ENCODE results near the gene MBD1. TPM values are rescaled to one million over a fixed set of nuclear protein-coding genes. Genes with fewer than 3 reads are reported as not detected.

Gene MBD1
- total RNA-seq, 2 experiments from 2014 or later, result 65.6 to 69.9 TPM

DNA sequence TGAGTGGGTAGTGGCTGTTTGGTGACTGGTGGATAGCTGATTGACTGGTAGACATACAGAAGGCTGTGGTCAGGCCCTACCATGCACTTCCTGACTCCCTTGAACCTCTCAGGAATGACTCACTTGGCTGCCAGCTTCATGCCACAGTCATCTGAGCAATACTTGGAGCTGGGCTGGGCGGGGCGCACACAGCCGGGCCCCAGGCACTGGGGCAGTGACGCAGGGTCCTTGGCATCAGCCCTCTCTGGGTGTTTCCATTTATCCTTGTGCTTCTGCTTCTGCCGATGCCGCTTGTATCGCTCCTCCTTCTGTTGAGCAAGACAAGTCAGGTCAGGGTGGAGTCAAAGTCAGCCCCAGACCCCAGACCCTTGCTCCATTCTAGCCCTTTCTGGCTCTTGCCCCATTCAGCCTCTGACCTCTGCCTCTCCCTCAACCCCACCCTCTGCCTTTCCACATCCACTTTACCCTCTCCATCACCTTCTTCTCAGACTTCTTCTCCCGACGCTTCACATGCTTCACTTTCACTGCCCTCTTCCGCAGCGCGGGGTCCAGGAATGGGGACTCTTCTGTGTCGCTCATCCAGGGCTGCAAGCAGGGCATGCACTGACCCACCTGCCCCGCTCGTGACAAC lies 3.0 kb upstream of the MBD1 start:
- Mint-ChIP-seq H3K4me3 (no peak overlapping the region), H3K27me3 (no peaks in the 10 kb centered on the region), H3K4me1 (peaks cover 31% of the 10 kb centered on the region), H3K36me3 (peaks cover 56% of the 10 kb centered on the region), H3K27ac (peak overlapping the region; percentile 23), H3K9me3 (no peaks in the 10 kb centered on the region)
- no peak for DNase-seq

DNA sequence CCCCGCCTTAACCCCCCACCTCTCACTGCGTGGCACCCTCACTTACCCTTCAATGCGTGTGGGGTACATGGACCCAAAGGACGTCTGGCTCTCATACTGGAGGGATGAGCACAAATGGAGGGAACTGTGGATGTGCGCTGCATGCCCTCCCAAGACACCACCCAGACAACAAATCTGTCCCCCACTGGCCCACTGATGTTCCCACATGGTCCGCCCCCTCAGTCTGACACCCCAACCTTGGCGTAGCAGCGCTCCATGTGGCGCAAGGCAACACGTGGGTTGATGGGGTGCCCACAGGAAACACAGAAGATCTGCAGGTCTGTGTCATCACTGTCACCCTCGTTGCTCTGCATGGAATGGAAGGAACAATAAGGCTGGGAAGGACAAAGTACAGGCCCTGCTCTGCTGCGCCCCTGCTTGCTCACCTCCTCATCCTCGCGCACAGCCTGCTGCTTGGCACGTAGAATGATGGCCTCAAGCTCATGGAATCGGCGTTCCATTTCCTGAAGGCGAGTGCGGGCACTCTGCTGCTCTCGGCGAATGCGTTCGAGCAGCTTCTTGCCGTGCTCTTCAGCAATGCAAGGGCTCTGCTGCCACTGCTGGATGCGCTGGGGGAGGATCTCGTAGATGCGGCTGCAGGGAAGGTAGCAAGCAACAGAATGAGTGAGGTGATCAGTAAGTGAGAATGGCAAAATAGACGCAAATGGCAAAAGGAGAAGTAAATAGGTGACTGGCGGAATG lies 2.3 kb upstream of the MBD1 start:
- peaks cover 35% of the 10 kb centered on the region for H3K4me1 Mint-ChIP-seq
- peaks cover 60% of the 10 kb centered on the region for H3K36me3 Mint-ChIP-seq
- H3K4me3 Mint-ChIP-seq, result peak overlapping the region; percentile 9
- peak overlapping the region; percentile 23 for H3K27ac Mint-ChIP-seq
- H3K27me3 Mint-ChIP-seq, result no peaks in the 10 kb centered on the region
- no peak for DNase-seq
- no peaks in the 10 kb centered on the region for H3K9me3 Mint-ChIP-seq

DNA sequence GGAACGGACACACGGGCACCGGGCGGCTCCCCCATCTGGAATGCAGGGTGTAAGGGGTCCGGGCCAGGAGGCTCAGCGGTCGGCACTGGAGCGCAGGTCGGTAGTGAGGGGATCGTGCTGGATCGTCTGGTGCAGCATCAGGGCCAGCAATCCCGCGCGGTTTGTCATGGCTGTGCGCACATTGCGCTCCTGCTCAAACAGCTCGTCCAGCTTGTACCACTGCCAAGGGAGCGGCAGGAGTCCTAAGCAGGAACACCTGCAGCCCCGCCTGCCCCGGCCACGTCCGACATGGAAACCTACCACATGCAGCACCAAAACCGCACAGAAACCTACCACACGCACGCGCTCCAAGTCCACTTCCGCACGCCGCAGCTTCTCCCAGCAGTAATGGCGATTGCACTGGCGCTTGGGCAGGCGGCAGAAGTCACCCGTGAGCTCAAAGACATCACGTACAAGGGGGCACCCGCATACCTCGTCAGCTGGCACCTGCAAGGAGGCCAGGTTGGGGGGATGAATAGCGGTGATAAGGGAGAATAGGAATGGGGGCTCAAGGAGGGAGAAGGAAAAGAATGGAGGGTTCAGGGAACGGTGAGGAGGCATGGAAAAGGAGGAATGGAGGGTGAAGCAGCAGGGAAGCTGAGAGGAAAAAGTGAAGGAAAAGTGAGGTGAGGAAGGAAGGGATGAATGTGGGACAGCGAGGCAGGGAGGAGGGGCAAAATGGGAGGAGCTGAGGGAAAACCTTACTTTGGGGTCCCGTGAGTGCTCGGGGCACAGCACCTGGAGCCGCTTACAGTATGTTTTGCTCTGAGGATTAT lies 1.4 kb upstream of the MBD1 start:
- H3K27ac Mint-ChIP-seq, result peak overlapping the region; percentile 20
- peak overlapping the region; percentile 36 for H3K4me3 Mint-ChIP-seq
- peaks cover 36% of the 10 kb centered on the region for H3K4me1 Mint-ChIP-seq
- no peaks in the 10 kb centered on the region for H3K9me3 Mint-ChIP-seq
- H3K27me3 Mint-ChIP-seq, result no peaks in the 10 kb centered on the region
- no peak for DNase-seq
- H3K36me3 Mint-ChIP-seq, result peaks cover 60% of the 10 kb centered on the region

- no peak for DNase-seq
- H3K4me3 Mint-ChIP-seq, result peak overlapping the region; percentile 90
- H3K4me1 Mint-ChIP-seq, result peaks cover 36% of the 10 kb centered on the region
- H3K27ac Mint-ChIP-seq, result peak overlapping the region; percentile 97
- no peaks in the 10 kb centered on the region for H3K27me3 Mint-ChIP-seq
- H3K36me3 Mint-ChIP-seq, result peaks cover 56% of the 10 kb centered on the region
- H3K9me3 Mint-ChIP-seq, result no peaks in the 10 kb centered on the region
Measured at GRCh38 chr18:50281972-50282520, 723 bp upstream of the MBD1 start.

GRCh38 chr18:50280707-50281294 lies 522 bp downstream of the MBD1 start:
- peaks cover 52% of the 10 kb centered on the region for H3K36me3 Mint-ChIP-seq
- peaks cover 26% of the 10 kb centered on the region for H3K4me1 Mint-ChIP-seq
- H3K9me3 Mint-ChIP-seq, result no peaks in the 10 kb centered on the region
- DNase-seq, result no peak
- no peaks in the 10 kb centered on the region for H3K27me3 Mint-ChIP-seq
- peak overlapping the region; percentile 97 for H3K27ac Mint-ChIP-seq
- peak overlapping the region; percentile 90 for H3K4me3 Mint-ChIP-seq

DNA sequence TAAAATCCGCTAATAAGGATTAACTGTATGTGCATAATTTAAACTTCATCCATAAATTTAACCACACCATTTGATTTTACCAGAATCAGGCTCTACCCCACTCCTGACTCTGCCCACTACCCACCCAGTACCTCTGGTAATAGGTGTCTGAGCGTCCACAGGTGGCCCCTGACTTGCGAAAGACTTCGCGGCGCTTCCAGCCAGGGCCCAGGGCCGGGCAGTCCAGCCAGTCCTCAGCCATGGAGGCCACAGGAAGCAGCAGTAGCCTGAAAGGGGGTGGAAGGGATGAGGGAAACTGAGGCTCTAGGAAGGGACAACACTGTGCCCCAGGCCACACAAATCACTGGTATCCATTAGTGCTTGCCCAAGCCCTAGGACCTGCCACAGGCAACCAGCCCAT lies 1.6 kb downstream of the MBD1 start:
- Mint-ChIP-seq H3K36me3 (peaks cover 54% of the 10 kb centered on the region), H3K9me3 (no peaks in the 10 kb centered on the region), H3K27ac (no peak overlapping the region), H3K27me3 (no peaks in the 10 kb centered on the region), H3K4me1 (peaks cover 23% of the 10 kb centered on the region), H3K4me3 (peak overlapping the region; percentile 90)
- DNase-seq, result no peak

DNA sequence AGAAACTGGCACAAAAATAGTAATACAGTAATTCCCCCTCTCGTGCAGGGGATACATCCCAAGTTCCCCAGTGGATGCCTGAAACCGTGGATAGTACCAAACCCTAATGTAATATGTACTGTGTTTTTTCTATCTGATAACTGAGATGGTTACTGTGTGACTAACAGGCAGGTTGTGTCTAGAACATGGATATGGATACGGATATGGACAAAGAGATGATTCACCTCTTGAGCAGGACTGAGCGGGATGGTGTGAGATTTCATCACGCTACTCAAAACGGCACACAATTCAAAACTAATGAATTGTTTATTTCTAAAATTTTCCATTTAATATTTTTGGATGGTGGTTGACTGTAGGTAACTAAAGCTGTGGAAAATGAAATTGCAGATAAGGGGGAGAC lies 3.4 kb downstream of the MBD1 start:
- Mint-ChIP-seq H3K4me3 (no peak overlapping the region), H3K4me1 (peaks cover 18% of the 10 kb centered on the region), H3K27me3 (no peaks in the 10 kb centered on the region), H3K27ac (no peak overlapping the region), H3K9me3 (no peaks in the 10 kb centered on the region), H3K36me3 (peaks cover 52% of the 10 kb centered on the region)
- DNase-seq, result no peak

DNA sequence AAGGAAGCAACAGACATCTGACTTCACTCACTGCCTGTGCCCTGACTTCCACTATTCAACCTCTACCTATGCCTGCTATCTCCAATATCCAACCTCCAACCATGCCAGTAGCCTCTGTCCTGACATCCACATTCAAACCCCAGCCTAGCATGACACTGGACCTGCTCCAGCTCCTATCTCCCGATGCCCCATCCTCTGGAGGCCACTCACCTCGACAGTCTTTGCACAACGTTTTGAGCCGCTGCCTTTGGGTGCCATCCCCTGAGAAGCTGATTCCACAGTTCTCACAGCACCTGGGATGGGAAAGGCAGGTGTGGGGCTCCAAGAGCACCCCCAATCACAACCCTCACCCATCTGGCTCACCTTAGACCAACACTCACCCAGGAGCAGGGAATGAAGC lies 4.9 kb downstream of the MBD1 start:
- no peak for DNase-seq
- no peak overlapping the region for H3K4me3 Mint-ChIP-seq
- peaks cover 18% of the 10 kb centered on the region for H3K4me1 Mint-ChIP-seq
- no peak overlapping the region for H3K27ac Mint-ChIP-seq
- H3K9me3 Mint-ChIP-seq, result no peaks in the 10 kb centered on the region
- peaks cover 48% of the 10 kb centered on the region for H3K36me3 Mint-ChIP-seq
- no peaks in the 10 kb centered on the region for H3K27me3 Mint-ChIP-seq

DNA sequence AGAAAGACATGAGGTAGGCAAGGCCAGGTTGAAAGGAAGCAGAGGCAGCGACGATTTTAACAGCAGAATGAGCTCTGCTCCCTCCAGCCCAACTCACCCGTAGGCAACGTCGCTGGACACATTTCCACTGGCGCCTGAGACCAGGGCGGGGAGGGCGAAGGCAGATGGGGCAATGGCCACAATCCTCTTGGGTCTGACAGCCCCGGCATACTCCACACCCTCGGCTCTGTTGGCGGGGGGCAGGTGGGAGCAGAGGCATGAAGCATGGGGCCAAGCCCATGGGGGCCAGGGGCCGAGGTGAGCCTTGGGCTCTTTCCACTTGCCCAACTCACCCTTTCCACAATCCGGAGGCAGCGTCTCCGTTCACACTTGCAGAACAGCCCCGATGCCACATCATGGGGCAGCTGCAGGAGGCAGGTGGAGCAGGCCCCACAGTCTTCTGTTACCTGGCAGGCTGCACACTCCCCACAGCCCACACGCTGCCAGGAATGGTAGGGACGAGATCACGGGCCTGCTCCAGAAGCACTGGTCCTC lies 5.8 kb downstream of the MBD1 start:
- H3K4me1 Mint-ChIP-seq, result peaks cover 18% of the 10 kb centered on the region
- no peak overlapping the region for H3K4me3 Mint-ChIP-seq
- DNase-seq, result no peak
- H3K36me3 Mint-ChIP-seq, result peaks cover 42% of the 10 kb centered on the region
- no peaks in the 10 kb centered on the region for H3K9me3 Mint-ChIP-seq
- H3K27ac Mint-ChIP-seq, result no peak overlapping the region
- H3K27me3 Mint-ChIP-seq, result no peaks in the 10 kb centered on the region

DNA sequence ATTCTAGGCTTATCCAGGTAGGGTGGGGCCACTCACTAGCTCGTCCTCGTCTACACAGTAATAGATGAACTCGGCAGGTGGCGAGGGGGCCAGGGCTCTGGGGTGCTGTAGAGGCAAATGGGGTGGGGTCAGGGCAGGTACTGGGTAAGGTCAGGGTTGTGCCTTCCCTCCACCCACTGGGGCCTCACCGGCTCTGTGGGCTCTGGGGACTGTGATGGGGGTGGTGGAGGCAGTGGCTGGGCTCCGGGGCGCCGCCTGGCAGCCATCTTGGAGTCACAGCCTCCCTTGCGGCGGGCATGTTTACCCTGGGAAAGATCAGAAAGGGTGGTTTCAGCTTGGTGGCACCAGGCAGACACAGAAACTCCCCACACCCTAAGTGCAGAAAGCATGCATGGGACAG lies 6.4 kb downstream of the MBD1 start:
- no peak for DNase-seq
- Mint-ChIP-seq H3K4me3 (no peak overlapping the region), H3K9me3 (no peaks in the 10 kb centered on the region), H3K27me3 (no peaks in the 10 kb centered on the region), H3K27ac (no peak overlapping the region), H3K36me3 (peaks cover 37% of the 10 kb centered on the region), H3K4me1 (peaks cover 12% of the 10 kb centered on the region)

DNA sequence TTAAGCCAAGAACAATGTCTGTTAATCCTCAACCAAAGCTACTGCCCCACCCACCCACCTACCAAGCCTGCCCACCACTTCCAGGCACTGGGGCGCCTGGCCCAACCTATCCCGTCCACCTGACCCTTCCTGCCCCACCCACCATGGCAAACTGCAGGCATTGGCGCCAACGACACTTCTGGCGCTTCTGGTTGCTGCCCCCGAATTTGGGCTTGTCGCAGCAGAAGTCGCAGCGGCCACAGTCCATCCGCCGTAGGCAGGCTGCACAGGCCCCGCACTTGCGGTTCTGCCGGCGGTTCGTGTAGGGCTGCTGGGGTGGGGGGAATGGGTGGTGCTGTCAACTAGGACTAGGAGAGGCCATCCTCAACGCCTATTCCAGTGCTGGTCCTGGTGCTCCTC lies 7.3 kb downstream of the MBD1 start:
- no peak for DNase-seq
- Mint-ChIP-seq H3K27ac (no peak overlapping the region), H3K36me3 (peaks cover 32% of the 10 kb centered on the region), H3K27me3 (no peaks in the 10 kb centered on the region), H3K4me3 (no peak overlapping the region), H3K9me3 (no peaks in the 10 kb centered on the region), H3K4me1 (peaks cover 8% of the 10 kb centered on the region)

DNA sequence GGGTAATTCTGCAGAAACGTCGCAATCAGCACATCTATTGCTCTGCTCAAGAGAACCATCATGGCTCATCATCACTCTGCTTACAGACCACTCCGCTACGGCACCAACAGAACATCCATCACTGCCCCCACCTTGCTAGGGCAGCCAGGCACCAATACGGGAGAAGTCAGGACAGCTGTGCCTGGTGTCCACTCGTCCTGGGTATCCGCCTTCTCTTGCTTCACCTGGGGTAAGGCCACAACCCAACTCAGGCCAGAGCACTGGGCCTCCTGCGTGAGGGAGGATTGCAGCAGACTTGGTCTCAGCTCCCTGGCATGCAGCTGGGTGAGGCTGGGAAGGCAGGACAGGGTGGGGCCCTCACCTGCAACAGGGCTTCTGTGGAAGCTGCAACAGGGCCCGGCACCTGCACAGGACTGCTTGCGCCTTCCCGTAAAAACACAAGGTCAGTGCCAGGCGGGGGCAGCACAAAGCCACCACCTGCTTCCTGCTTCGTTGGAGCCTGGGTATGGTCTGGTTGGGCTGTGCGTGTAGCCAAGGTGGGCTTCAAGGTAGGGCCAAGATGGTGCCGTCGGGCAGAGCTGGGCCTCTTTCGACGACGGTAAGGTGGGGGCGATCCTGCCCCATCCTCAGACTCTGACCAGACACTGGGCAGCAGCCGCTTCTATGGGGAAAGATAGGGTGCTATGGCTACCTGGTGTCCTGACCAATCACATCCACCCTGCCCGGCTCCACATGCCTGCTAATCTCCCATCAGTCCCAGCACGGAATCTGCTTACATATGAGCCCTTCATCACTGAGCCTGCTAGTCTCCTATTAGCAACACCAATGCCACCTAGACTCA lies 7.9 kb downstream of the MBD1 start:
- DNase-seq, result no peak
- no peaks in the 10 kb centered on the region for H3K27me3 Mint-ChIP-seq
- H3K27ac Mint-ChIP-seq, result no peak overlapping the region
- H3K9me3 Mint-ChIP-seq, result no peaks in the 10 kb centered on the region
- H3K4me1 Mint-ChIP-seq, result peaks cover 6% of the 10 kb centered on the region
- peaks cover 32% of the 10 kb centered on the region for H3K36me3 Mint-ChIP-seq
- no peak overlapping the region for H3K4me3 Mint-ChIP-seq

GRCh38 chr18:50272568-50272967 lies 8.8 kb downstream of the MBD1 start:
- no peak overlapping the region for H3K4me3 Mint-ChIP-seq
- peaks cover 32% of the 10 kb centered on the region for H3K36me3 Mint-ChIP-seq
- H3K9me3 Mint-ChIP-seq, result no peaks in the 10 kb centered on the region
- no peak overlapping the region for H3K27ac Mint-ChIP-seq
- H3K27me3 Mint-ChIP-seq, result no peaks in the 10 kb centered on the region
- no peak for DNase-seq
- peaks cover 6% of the 10 kb centered on the region for H3K4me1 Mint-ChIP-seq

All from activated naive CD8-positive, alpha-beta T cell treated with anti-CD3 and anti-CD28 coated beads for 36 hours (primary cell).